Mononuclear cell (primary cell): ENCODE results near the gene PIGW. TPM values are rescaled to one million over a fixed set of nuclear protein-coding genes. Genes with fewer than 3 reads are reported as not detected.

ENCODE experiments used
- H3K27me3 ChIP-seq: 2 replicates; pipeline ENCODE4 v1.6.0; 2011; ENCODE audit warnings: low read length, control low read depth; ENCODE audit not compliant: insufficient read depth
- H3K4me1 ChIP-seq: 2 replicates; pipeline ENCODE4 v1.5.1; 2011; ENCODE audit warnings: mild to moderate bottlenecking, low read length, control low read depth; ENCODE audit not compliant: insufficient read depth
- H3K4me3 ChIP-seq: 2 replicates; pipeline ENCODE4 v1.5.1; 2011; ENCODE audit warnings: mild to moderate bottlenecking, low read length, moderate library complexity
- H3K9me3 ChIP-seq: 2 replicates; pipeline ENCODE4 v1.5.1; 2011; ENCODE audit warnings: low read depth, mild to moderate bottlenecking, control low read depth, low read length
- total RNA-seq: library from RNA; depleted of rRNA; stranded (reverse); fragments of >200 nt; gene quantifications from one replicate; pipeline ENCODE4 v1.2.3, GENCODE V29; 2012

PIGW gene
- total RNA-seq, 1 donor = 2.6 TPM

- no peaks in the 10 kb centered on the region for H3K9me3 ChIP-seq
- no peaks in the 10 kb centered on the region for H3K27me3 ChIP-seq
- no peak overlapping the region for H3K4me3 ChIP-seq
- H3K4me1 ChIP-seq = no peaks in the 10 kb centered on the region
These were observed 8.9 kb upstream of the PIGW start for GRCh38 chr17:36525888-36526287.

- no peaks in the 10 kb centered on the region for H3K27me3 ChIP-seq
- no peaks in the 10 kb centered on the region for H3K9me3 ChIP-seq
- no peak overlapping the region for H3K4me3 ChIP-seq
- H3K4me1 ChIP-seq = no peaks in the 10 kb centered on the region
These were observed 7.1 kb upstream of the PIGW start for GRCh38 chr17:36527621-36528250.

- no peaks in the 10 kb centered on the region for H3K9me3 ChIP-seq
- H3K4me3 ChIP-seq = no peak overlapping the region
- H3K4me1 ChIP-seq = peaks cover 6% of the 10 kb centered on the region
- H3K27me3 ChIP-seq = no peaks in the 10 kb centered on the region
These were observed 5.7 kb upstream of the PIGW start for GRCh38 chr17:36529121-36529520.

GRCh38 chr17:36532435-36532975 is 2.3 kb upstream of the PIGW start:
- Histone ChIP-seq H3K9me3 (no peaks in the 10 kb centered on the region), H3K4me1 (peaks cover 16% of the 10 kb centered on the region), H3K27me3 (no peaks in the 10 kb centered on the region), H3K4me3 (no peak overlapping the region)

- Histone ChIP-seq H3K27me3 (no peaks in the 10 kb centered on the region), H3K4me3 (peak overlapping the region; percentile 94), H3K4me1 (peaks cover 16% of the 10 kb centered on the region), H3K9me3 (no peaks in the 10 kb centered on the region)
These were observed 600 bp upstream of the PIGW start for GRCh38 chr17:36533935-36534839.

GRCh38 chr17:36535669-36536081 is 888 bp downstream of the PIGW start:
- Histone ChIP-seq H3K9me3 (no peaks in the 10 kb centered on the region), H3K27me3 (no peaks in the 10 kb centered on the region), H3K4me1 (peaks cover 16% of the 10 kb centered on the region), H3K4me3 (peak overlapping the region; percentile 94)

GRCh38 chr17:36540696-36541095 is 5.9 kb downstream of the PIGW start:
- H3K4me1 ChIP-seq = peaks cover 16% of the 10 kb centered on the region
- no peaks in the 10 kb centered on the region for H3K9me3 ChIP-seq
- no peaks in the 10 kb centered on the region for H3K27me3 ChIP-seq
- H3K4me3 ChIP-seq = no peak overlapping the region

GRCh38 chr17:36542755-36543154 is 8.0 kb downstream of the PIGW start:
- Histone ChIP-seq H3K4me3 (no peak overlapping the region), H3K9me3 (no peaks in the 10 kb centered on the region), H3K4me1 (peaks cover 28% of the 10 kb centered on the region), H3K27me3 (no peaks in the 10 kb centered on the region)

GRCh38 chr17:36544044-36544306 is 9.2 kb downstream of the PIGW start:
- Histone ChIP-seq H3K27me3 (no peaks in the 10 kb centered on the region), H3K4me3 (peak overlapping the region; percentile 93), H3K4me1 (peaks cover 40% of the 10 kb centered on the region), H3K9me3 (no peaks in the 10 kb centered on the region)

GRCh38 chr17:36544307-36545076 is 9.7 kb downstream of the PIGW start, which contains the start of gene GGNBP2:
TSS of gene GGNBP2 (plus strand) at chr17:36544919. CDS start at chr17:36545725, 806 bp downstream.
- no peaks in the 10 kb centered on the region for H3K9me3 ChIP-seq

GRCh38 chr17:36545077-36545464 is 10.3 kb downstream of the PIGW start:
- Histone ChIP-seq H3K27me3 (no peaks in the 10 kb centered on the region), H3K4me3 (peak overlapping the region; percentile 93), H3K4me1 (peaks cover 48% of the 10 kb centered on the region)

More at GRCh38 chr17:36544307-36545076, 9.7 kb downstream of the PIGW start, which contains the start of gene GGNBP2:
- peaks cover 44% of the 10 kb centered on the region for H3K4me1 ChIP-seq
- H3K4me3 ChIP-seq = peak within 1 kb of the TSS; percentile 93
- no peaks in the 10 kb centered on the region for H3K27me3 ChIP-seq

GRCh38 chr17:36545465-36546417 is 11.0 kb downstream of the PIGW start:
- Histone ChIP-seq H3K4me1 (peaks cover 55% of the 10 kb centered on the region), H3K4me3 (peak overlapping the region; percentile 79), H3K9me3 (no peaks in the 10 kb centered on the region), H3K27me3 (no peaks in the 10 kb centered on the region)

More at GRCh38 chr17:36545077-36545464, 10.3 kb downstream of the PIGW start:
- no peaks in the 10 kb centered on the region for H3K9me3 ChIP-seq

- Histone ChIP-seq H3K9me3 (no peaks in the 10 kb centered on the region), H3K27me3 (no peaks in the 10 kb centered on the region), H3K4me3 (peak overlapping the region; percentile 79), H3K4me1 (peaks cover 63% of the 10 kb centered on the region)
These were observed 11.8 kb downstream of the PIGW start for GRCh38 chr17:36546418-36547093.
